H1 (cell line): ENCODE results near the gene NTNG2. TPM values are rescaled to one million over a fixed set of nuclear protein-coding genes. Genes with fewer than 3 reads are reported as not detected.

Experiments
- CTCF ChIA-PET: fragments of 300-600 bp; sonication (Branson Sonifier 250); formaldehyde crosslinking; loops from one replicate; lab custom pipeline; 2021; ENCODE audit not compliant: partially characterized antibody; lab: Charles Lee
- POLR2A ChIA-PET: fragments of 300-600 bp; sonication (Branson Sonifier 250); formaldehyde crosslinking; loops from one replicate; lab custom pipeline; 2021; ENCODE audit warnings: inconsistent platforms; ENCODE audit not compliant: partially characterized antibody; lab: Charles Lee
- DNase-seq, 2 experiments: peaks; one replicate each; pipeline versions ENCODE4 v3.0.0 to v3.0.0-alpha.2; 2010 to 2022; ENCODE audit warnings: low spot score in 2 of 2, low read depth in 1 of 2, mixed read lengths in 1 of 2
- FAIRE-seq: peaks from 2 replicates; lab custom pipeline; 2011; peaks lifted over from hg19 to GRCh38; lab: Jason Lieb, UNC
- H2AFZ ChIP-seq: 2 replicates; pipeline ENCODE4 v1.8.1; 2012; ENCODE audit warnings: low read length, inconsistent platforms
- H2AK5ac ChIP-seq: 2 replicates; pipeline ENCODE4 v1.6.1; 2013; ENCODE audit warnings: low read depth, low read length
- H2BK120ac ChIP-seq: replicated peaks from 2 replicates; pipeline ENCODE3; 2013; ENCODE audit warnings: low read depth, low read length, inconsistent platforms
- H2BK12ac ChIP-seq: 2 replicates; pipeline ENCODE4 v1.6.1; 2013; ENCODE audit warnings: low read depth, low read length
- H2BK15ac ChIP-seq: 2 replicates; pipeline ENCODE4 v1.6.1; 2013; ENCODE audit warnings: low read length
- H2BK20ac ChIP-seq: 2 replicates; pipeline ENCODE4 v1.6.1; 2013; ENCODE audit warnings: low read length
- H2BK5ac ChIP-seq: 2 replicates; pipeline ENCODE4 v1.6.1; 2013; ENCODE audit warnings: low read depth, low read length
- H3K14ac ChIP-seq: 2 replicates; pipeline ENCODE4 v1.6.1; 2013; ENCODE audit warnings: inconsistent platforms; ENCODE audit not compliant: insufficient read length
- H3K18ac ChIP-seq: 2 replicates; pipeline ENCODE4 v1.6.1; 2013; ENCODE audit warnings: low read length; ENCODE audit errors: extremely low read depth
- H3K23ac ChIP-seq: 2 replicates; pipeline ENCODE4 v1.6.1; 2013; ENCODE audit warnings: inconsistent platforms; ENCODE audit not compliant: insufficient read length
- H3K23me2 ChIP-seq: 2 replicates; pipeline ENCODE4 v1.6.1; 2013; ENCODE audit warnings: low read depth, low read length
- H3K27ac ChIP-seq: 2 replicates; pipeline ENCODE4 v1.6.1; 2011; ENCODE audit warnings: low read depth, low read length, inconsistent platforms
- H3K27me3 ChIP-seq, 4 experiments: replicated peaks in 1 of 4; 1 replicate in 1 of 4; 2 replicates in 3 of 4; pipeline versions ENCODE4 v1.6.1 to v1.8.1; 2011 to 2013; ENCODE audit warnings: low read length in 3 of 4, mild to moderate bottlenecking in 3 of 4, inconsistent platforms in 2 of 4, mixed read lengths in 2 of 4, moderate library complexity in 1 of 4; ENCODE audit not compliant: control insufficient read depth in 3 of 4, insufficient read depth in 3 of 4; ENCODE audit errors: extremely low read depth in 1 of 4
- H3K36me3 ChIP-seq, 4 experiments: 2 replicates each; pipeline versions ENCODE4 v1.6.1 to v1.8.1; 2011 to 2013; ENCODE audit warnings: mild to moderate bottlenecking in 4 of 4, low read length in 3 of 4, moderate library complexity in 2 of 4, control low read depth in 1 of 4, inconsistent platforms in 1 of 4; ENCODE audit not compliant: insufficient read depth in 4 of 4, control insufficient read depth in 2 of 4
- H3K4ac ChIP-seq: replicated peaks from 2 replicates; pipeline ENCODE3; 2013; ENCODE audit warnings: low read length, low read depth, mixed read lengths, inconsistent platforms; ENCODE audit not compliant: insufficient read length
- H3K4me1 ChIP-seq, 4 experiments: replicated peaks in 1 of 4; 1 replicate in 1 of 4; 2 replicates in 3 of 4; pipeline versions ENCODE4 v1.6.1 to v1.8.1; 2011 to 2013; ENCODE audit warnings: low read length in 3 of 4, inconsistent platforms in 2 of 4, mixed read lengths in 1 of 4; ENCODE audit not compliant: insufficient read depth in 4 of 4, control insufficient read depth in 3 of 4
- H3K4me2 ChIP-seq, 2 experiments: 2 replicates each; pipeline versions ENCODE4 v1.6.1 to v1.8.1; 2011 to 2013; ENCODE audit warnings: low read depth in 2 of 2, low read length in 2 of 2, control low read depth in 1 of 2, inconsistent platforms in 1 of 2, mild to moderate bottlenecking in 1 of 2; ENCODE audit not compliant: insufficient read depth in 1 of 2
- H3K4me3 ChIP-seq, 4 experiments: fragments of 200-600, 300-600 bp in 1 of 4; sonication (generic), shearing (Covaris generic), sonication (Bioruptor Twin) in 1 of 4; 2 replicates each; pipeline versions ENCODE4 v1.5.1 to v1.8.1; 2011 to 2016; ENCODE audit warnings: low read length in 4 of 4, low read depth in 3 of 4, control low read depth in 2 of 4, inconsistent platforms in 2 of 4, mild to moderate bottlenecking in 2 of 4, mixed read lengths in 1 of 4, moderate library complexity in 1 of 4; ENCODE audit not compliant: insufficient read depth in 2 of 4; ENCODE audit errors: extremely low read depth in 1 of 4
- H3K56ac ChIP-seq: replicated peaks from 2 replicates; pipeline ENCODE3; 2013; ENCODE audit warnings: low read depth, mild to moderate bottlenecking, mixed read lengths, low read length, inconsistent platforms; ENCODE audit not compliant: insufficient read length
- H3K79me1 ChIP-seq: 2 replicates; pipeline ENCODE4 v1.6.1; 2013; ENCODE audit warnings: low read depth, low read length, control low read depth
- H3K79me2 ChIP-seq, 2 experiments: 2 replicates each; pipeline versions ENCODE4 v1.6.1 to v1.8.1; 2012 to 2013; ENCODE audit warnings: low read length in 2 of 2, mild to moderate bottlenecking in 2 of 2, inconsistent platforms in 1 of 2; ENCODE audit not compliant: insufficient read depth in 2 of 2, control insufficient read depth in 1 of 2
- H3K9ac ChIP-seq, 4 experiments: replicated peaks in 1 of 4; 1 replicate in 1 of 4; 2 replicates in 3 of 4; pipeline versions ENCODE4 v1.6.1 to v1.8.1; 2011 to 2013; ENCODE audit warnings: low read depth in 3 of 4, low read length in 3 of 4, control low read depth in 2 of 4, mild to moderate bottlenecking in 2 of 4, moderate library complexity in 2 of 4, inconsistent platforms in 1 of 4; ENCODE audit errors: extremely low read depth in 1 of 4
- H3K9me3 ChIP-seq, 2 experiments: 2 replicates each; pipeline versions ENCODE4 v1.6.1 to v1.8.1; 2012 to 2013; ENCODE audit warnings: mild to moderate bottlenecking in 2 of 2, moderate library complexity in 2 of 2, control low read depth in 1 of 2, inconsistent platforms in 1 of 2, low read depth in 1 of 2, low read length in 1 of 2, mixed read lengths in 1 of 2; ENCODE audit not compliant: insufficient read depth in 2 of 2
- H4K20me1 ChIP-seq, 2 experiments: replicated peaks in 1 of 2; 2 replicates each; pipeline versions ENCODE3 to v1.8.1; 2011 to 2013; ENCODE audit warnings: inconsistent platforms in 2 of 2, low read length in 2 of 2, mild to moderate bottlenecking in 1 of 2; ENCODE audit not compliant: insufficient read depth in 2 of 2, control insufficient read depth in 1 of 2
- H4K5ac ChIP-seq: 2 replicates; pipeline ENCODE4 v1.6.1; 2013; ENCODE audit warnings: low read length, low read depth, mixed read lengths, inconsistent platforms; ENCODE audit not compliant: insufficient read length
- H4K8ac ChIP-seq: 2 replicates; pipeline ENCODE4 v1.8.0; 2013; ENCODE audit warnings: mild to moderate bottlenecking, moderate library complexity, low read length, inconsistent platforms; ENCODE audit not compliant: insufficient read depth; ENCODE audit errors: extremely low read depth
- H4K91ac ChIP-seq: replicated peaks from 2 replicates; pipeline ENCODE3; 2013; ENCODE audit warnings: low read length, mixed read lengths, inconsistent platforms; ENCODE audit not compliant: insufficient read length
- GABPA ChIP-seq: IDR thresholded peaks from 2 replicates; pipeline ENCODE4 v1.6.1; 2011; ENCODE audit warnings: mild to moderate bottlenecking, low read length, moderate library complexity, borderline replicate concordance; ENCODE audit not compliant: insufficient read depth
- RAD21 ChIP-seq, 2 experiments: IDR thresholded peaks in 1 of 2; conservative IDR thresholded peaks in 1 of 2; 2 replicates each; pipeline ENCODE4 v1.6.1; 2011; ENCODE audit warnings: low read depth in 2 of 2, low read length in 2 of 2, improper control_type of control experiment in 1 of 2, inconsistent platforms in 1 of 2, mild to moderate bottlenecking in 1 of 2, moderate library complexity in 1 of 2
- TBP ChIP-seq: IDR thresholded peaks from 2 replicates; pipeline ENCODE4 v1.6.1; 2011; ENCODE audit warnings: low read depth, low read length, improper control_type of control experiment
- WGBS, 2 experiments: shearing (Covaris generic) in 1 of 2; methylation state at CpG; one replicate each; pipeline versions ENCODE4 v1.1.6 to v1.1.7; 2013 to 2015; ENCODE audit warnings: low lambda C conversion rate in 2 of 2, mixed read lengths in 2 of 2, inconsistent platforms in 1 of 2, low coverage in 1 of 2, missing lambda C conversion rate in 1 of 2; ENCODE audit not compliant: insufficient replicate concordance in 2 of 2, insufficient coverage in 1 of 2, insufficient read length in 1 of 2; ENCODE audit errors: extremely low coverage in 1 of 2, missing lambda C conversion rate in 1 of 2; 5-methylcytosine and 5-hydroxymethylcytosine counted together
- polyA plus RNA-seq, 7 experiments: library from polyadenylated mRNA; depleted of rRNA in 3 of 7; stranded (reverse) in 5 of 7; unstranded in 2 of 7; fragments of >200 nt in 5 of 7; fragments of 200-250 nt in 2 of 7; gene quantifications; 1 replicate in 5 of 7; 2 replicates in 1 of 7; 4 replicates in 1 of 7; pipeline versions ENCODE4 v1.2.1 to v1.2.3, GENCODE V29; 2011 to 2013; ENCODE audit warnings: missing spikeins in 2 of 7, mixed read lengths in 2 of 7
- total RNA-seq: library from RNA; stranded (reverse); fragmentation: NEBNext Ultra II Directional; extraction: Animal tissue kit (Norgen Biotek cat#: 25700); gene quantifications from 2 replicates; pipeline ENCODE4 v1.2.1, GENCODE V29; 2021
- TF ChIP-seq, protein P1 (sequence below): IDR thresholded peaks from 2 replicates; pipeline ENCODE4 v1.6.1; 2012; ENCODE audit warnings: inconsistent platforms

Gene NTNG2
- total and polyA plus RNA-seq, 2 of the 8 experiments (the other 6 are each of a cell fraction or from before 2014, with no cell fraction given), result 1.4 to 1.5 TPM

- H4K5ac ChIP-seq, result no peak overlapping the region
- H3K56ac ChIP-seq, result no peak overlapping the region
- no peaks in the 10 kb centered on the region for H3K36me3 ChIP-seq
- no peak overlapping the region for H3K23ac ChIP-seq
- H3K14ac ChIP-seq, result no peak overlapping the region
- H3K4me3 ChIP-seq, result no peak overlapping the region
- no peak overlapping the region for H2BK20ac ChIP-seq
- H3K9ac ChIP-seq, result no peak overlapping the region
- H3K79me2 ChIP-seq, result no peaks in the 10 kb centered on the region
- ChIA-PET POLR2A (interaction anchor here (1.0 to 1.5 kb wide), 3 partner anchors 9 to 12 kb away, joined by 3 to 4 read pairs (median 3); no protein-coding TSS in a partner anchor), CTCF (interaction anchor here (1.2 to 16.9 kb wide), 3 partner anchors 9 to 63 kb away, joined by 3 to 370 read pairs (median 4); partner anchors contain the start of gene NTNG2)
- H2BK15ac ChIP-seq, result no peak overlapping the region
- H3K27me3 ChIP-seq, result no peaks in the 10 kb centered on the region
- H3K4me1 ChIP-seq, result peaks cover 0 to 1% (median 0%) of the 10 kb centered on the region in 4 experiments; a peak in 1 of 7 replicates
- no peak overlapping the region for H2BK5ac ChIP-seq
- FAIRE-seq (no peak), DNase-seq (no peak)
- peaks cover 0 to 2% of the 10 kb centered on the region in 2 experiments for H4K20me1 ChIP-seq
- H4K8ac ChIP-seq, result no peak overlapping the region
- no peaks in the 10 kb centered on the region for H3K23me2 ChIP-seq
- no peak overlapping the region for H3K4ac ChIP-seq
- no peaks in the 10 kb centered on the region for H3K79me1 ChIP-seq
- no peak overlapping the region for H3K27ac ChIP-seq
- no peak overlapping the region for H4K91ac ChIP-seq
- 89% methylated on average over 4 of the region's 4 CpGs; no CpG with 5 or more reads in 1 of the 2 experiments for WGBS, 2 experiments
- H3K4me2 ChIP-seq, result no peak overlapping the region
- H2BK12ac ChIP-seq, result no peak overlapping the region
- no peaks in the 10 kb centered on the region for H3K9me3 ChIP-seq
- no peak overlapping the region for H2BK120ac ChIP-seq
- no peak overlapping the region for H3K18ac ChIP-seq
- H2AK5ac ChIP-seq, result no peak overlapping the region
- no peak for TF ChIP-seq GABPA
- no peak for TF ChIP-seq RAD21 (IDR thresholded peaks at IDR 0.05 in 1 of 2, conservative IDR thresholded peaks at IDR 0.05 in 1 of 2; ENCODE audit: low read depth in 2 of 2, low read length in 2 of 2)
- TF ChIP-seq, protein P1, sequence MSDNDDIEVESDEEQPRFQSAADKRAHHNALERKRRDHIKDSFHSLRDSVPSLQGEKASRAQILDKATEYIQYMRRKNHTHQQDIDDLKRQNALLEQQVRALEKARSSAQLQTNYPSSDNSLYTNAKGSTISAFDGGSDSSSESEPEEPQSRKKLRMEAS, result no peak
- no peak for TF ChIP-seq TBP
- TF ChIP-seq, all 59 proteins: peak for 0
- no peak overlapping the region for H2AFZ ChIP-seq
Measured at GRCh38 chr9:132230605-132231004, 68.7 kb downstream of the NTNG2 start.
